Thoracic aorta (tissue), 2 donors: Measurements from ENCODE around the gene FIBCD1. TPM values are rescaled to one million over a fixed set of nuclear protein-coding genes. Genes with fewer than 3 reads are reported as not detected.

Experiments
- ATAC-seq: fragments of 150-250 bp; one replicate; pipeline ENCODE4 v1.8.0; 2017; ENCODE audit warnings: low read depth; ENCODE audit not compliant: insufficient number of reproducible peaks, low FRiP score
- DNase-seq: peaks from one replicate; pipeline ENCODE4 v3.0.0-alpha.2; 2020; ENCODE audit warnings: low spot score
- H3K27ac ChIP-seq, 2 donors: fragments of 200-600 bp; sonication (generic); 1 replicate in 1 of 2; 2 replicates in 1 of 2; pipeline ENCODE4 v1.5.1; 2016; ENCODE audit warnings: mild to moderate bottlenecking in 2 of 2, moderate library complexity in 2 of 2
- H3K27me3 ChIP-seq: fragments of 200-600 bp; sonication (generic); replicated peaks from 2 replicates; pipeline ENCODE4 v1.6.0; 2016; ENCODE audit warnings: mild to moderate bottlenecking; ENCODE audit not compliant: insufficient read depth
- H3K36me3 ChIP-seq: fragments of 200-600 bp; sonication (generic); one replicate; pipeline ENCODE4 v1.5.1; 2016
- H3K4me1 ChIP-seq, 2 donors: fragments of 200-600 bp; sonication (generic); 1 replicate in 1 of 2; 2 replicates in 1 of 2; pipeline versions ENCODE4 v1.5.1 to v1.6.0; 2016; ENCODE audit warnings: low read depth in 2 of 2, mild to moderate bottlenecking in 1 of 2; ENCODE audit not compliant: control insufficient read depth in 1 of 2
- H3K4me3 ChIP-seq: fragments of 200-600 bp; sonication (generic); 2 replicates; pipeline ENCODE4 v1.5.1; 2016; ENCODE audit warnings: mild to moderate bottlenecking
- H3K9me3 ChIP-seq: fragments of 200-600 bp; sonication (generic); 2 replicates; pipeline ENCODE4 v1.5.1; 2016
- total RNA-seq, 2 donors: library from RNA; depleted of rRNA; stranded (reverse); fragments of >200 nt; gene quantifications; one replicate each; pipeline versions ENCODE4 v1.1.0 to v1.2.3, GENCODE V29; 2016
- TF ChIP-seq, protein P1 (sequence below): fragments of 200-600 bp; sonication (generic); IDR thresholded peaks from one replicate; pipeline ENCODE4 v1.5.1; 2019; ENCODE audit warnings: antibody characterized with exemption

FIBCD1 gene
- total RNA-seq, 2 donors from 2014 or later: not detected

DNA sequence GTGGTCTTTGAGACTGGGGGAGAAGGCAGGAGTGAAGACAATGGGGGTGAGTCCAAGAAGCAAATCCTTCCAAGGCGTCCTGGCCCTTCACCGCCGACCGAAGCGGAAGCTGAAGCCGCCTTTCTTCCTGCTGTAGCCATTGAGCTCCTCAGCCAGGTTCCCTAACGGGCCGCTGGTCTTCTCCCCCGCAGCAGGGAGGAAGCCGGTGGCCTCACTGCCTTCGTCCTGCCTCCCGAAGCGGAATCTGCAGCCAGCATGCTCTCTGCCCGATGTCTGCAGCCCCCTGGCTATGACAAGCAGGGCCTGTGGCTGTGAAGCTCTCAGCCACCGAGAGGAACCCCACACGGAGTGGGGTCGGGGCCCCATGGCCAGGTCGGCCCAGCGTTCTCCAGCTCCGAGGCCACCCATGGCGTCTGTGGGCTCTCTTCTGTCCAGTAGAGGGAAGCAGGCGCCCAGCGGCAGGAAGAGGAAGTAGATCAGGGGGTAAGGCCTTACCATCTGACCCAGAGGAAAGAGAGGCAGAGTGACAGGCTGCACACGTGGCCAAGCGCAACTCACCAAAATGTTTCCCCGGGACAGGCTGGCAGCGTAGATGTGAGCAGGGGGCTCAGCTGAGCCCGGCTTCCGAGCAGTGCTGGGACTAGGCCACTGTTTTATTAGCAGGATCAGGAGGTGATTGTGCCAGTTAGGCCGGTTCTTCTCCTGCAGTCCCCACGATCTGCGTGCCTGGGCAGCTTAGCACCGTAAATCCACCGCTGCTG, 45.5 kb downstream of the FIBCD1 start:
- TF ChIP-seq, protein P1, sequence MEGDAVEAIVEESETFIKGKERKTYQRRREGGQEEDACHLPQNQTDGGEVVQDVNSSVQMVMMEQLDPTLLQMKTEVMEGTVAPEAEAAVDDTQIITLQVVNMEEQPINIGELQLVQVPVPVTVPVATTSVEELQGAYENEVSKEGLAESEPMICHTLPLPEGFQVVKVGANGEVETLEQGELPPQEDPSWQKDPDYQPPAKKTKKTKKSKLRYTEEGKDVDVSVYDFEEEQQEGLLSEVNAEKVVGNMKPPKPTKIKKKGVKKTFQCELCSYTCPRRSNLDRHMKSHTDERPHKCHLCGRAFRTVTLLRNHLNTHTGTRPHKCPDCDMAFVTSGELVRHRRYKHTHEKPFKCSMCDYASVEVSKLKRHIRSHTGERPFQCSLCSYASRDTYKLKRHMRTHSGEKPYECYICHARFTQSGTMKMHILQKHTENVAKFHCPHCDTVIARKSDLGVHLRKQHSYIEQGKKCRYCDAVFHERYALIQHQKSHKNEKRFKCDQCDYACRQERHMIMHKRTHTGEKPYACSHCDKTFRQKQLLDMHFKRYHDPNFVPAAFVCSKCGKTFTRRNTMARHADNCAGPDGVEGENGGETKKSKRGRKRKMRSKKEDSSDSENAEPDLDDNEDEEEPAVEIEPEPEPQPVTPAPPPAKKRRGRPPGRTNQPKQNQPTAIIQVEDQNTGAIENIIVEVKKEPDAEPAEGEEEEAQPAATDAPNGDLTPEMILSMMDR: no peak
- ATAC-seq: no peak
- Histone ChIP-seq H3K27me3 (no peaks in the 10 kb centered on the region), H3K4me3 (peak overlapping the region; percentile 36), H3K9me3 (no peaks in the 10 kb centered on the region), H3K36me3 (peaks cover 22% of the 10 kb centered on the region), H3K4me1 (peaks cover 3 to 18% of the 10 kb centered on the region in 2 donors), H3K27ac (no peak overlapping the region)
- DNase-seq: no peak

DNA sequence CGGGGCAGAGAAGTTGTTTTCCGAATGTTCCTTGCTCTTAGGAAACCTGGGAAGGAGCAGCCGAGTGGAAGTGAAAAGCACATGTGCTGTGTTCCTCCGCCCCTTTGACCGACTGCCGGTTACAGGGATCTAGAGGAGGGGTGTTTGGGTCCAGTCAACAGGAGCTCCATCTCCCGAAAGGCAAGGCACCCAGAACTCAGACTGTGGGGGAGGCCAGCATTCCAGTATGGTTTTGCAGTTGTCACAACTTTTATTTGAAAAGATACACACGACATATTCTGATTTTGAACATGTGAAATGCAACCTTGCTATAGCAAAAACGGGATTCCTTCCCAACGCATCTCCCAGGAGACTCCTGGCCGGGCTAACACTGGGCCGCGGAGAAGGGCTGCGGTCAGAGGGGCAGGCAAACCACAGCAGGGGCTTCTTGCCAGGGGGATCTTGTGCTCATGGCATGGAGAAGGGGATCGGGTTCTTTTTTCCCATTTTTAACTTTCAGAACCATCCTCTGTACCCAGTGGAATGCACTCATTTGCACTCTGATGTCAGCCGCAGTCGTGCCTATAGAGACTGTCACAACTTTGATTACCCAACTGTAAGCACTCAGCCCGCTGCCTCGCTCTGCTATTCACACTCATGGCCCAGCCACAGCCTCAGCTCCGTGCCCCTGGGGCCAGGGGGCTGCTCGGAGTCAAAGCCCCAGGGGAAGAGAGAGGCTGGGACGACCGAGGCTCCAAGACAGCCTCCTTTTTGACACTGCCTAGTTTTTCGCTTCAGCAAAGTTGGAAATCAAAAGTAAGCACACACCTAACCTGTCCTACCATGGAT, 46.4 kb downstream of the FIBCD1 start:
- TF ChIP-seq, protein P1: no peak
- Histone ChIP-seq H3K9me3 (no peaks in the 10 kb centered on the region), H3K27me3 (no peaks in the 10 kb centered on the region), H3K4me3 (no peak overlapping the region), H3K27ac (no peak overlapping the region), H3K36me3 (peaks cover 22% of the 10 kb centered on the region), H3K4me1 (peaks cover 3 to 21% of the 10 kb centered on the region in 2 donors)
- no peak for ATAC-seq
- DNase-seq: no peak

DNA sequence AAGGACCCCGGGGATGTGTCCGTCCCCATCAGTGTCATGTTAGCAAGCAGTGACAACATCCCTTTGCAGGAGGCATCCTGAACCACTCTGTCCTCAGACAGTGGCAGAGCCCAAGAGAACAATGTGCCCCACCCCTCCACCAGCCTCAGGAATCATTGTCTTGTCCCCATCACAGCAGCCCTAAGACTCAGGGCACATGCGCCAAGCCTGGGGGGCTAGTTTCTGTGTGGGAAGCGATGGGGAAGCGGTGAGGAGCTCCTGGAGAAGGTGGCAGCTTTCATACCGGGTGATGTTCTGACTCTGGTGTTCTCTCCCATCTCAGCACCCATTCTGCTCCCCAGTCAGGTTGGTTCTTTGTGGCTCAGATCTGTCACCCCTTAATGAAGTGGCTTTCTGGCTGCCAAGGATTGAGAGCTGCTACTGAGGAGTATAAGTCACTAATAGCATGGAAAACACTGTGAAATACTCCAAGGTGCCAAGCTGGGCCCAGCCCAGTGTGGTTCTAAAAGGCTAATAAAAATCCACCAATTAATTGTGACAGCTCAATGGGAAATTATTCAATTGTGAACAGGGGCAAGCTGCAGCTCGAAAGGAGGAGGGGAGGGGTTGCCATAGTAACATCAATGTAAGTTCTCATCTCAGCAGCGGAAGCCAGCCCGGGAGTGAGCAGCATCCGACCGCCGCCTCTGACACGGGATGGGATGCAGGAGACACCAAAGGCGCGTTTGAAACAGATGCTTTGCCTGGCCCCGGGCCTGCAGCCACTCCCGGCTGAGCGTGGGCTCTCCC, 47.2 kb downstream of the FIBCD1 start:
- TF ChIP-seq, protein P1: no peak
- no peak for DNase-seq
- peaks cover 27% of the 10 kb centered on the region for H3K36me3 ChIP-seq

DNA sequence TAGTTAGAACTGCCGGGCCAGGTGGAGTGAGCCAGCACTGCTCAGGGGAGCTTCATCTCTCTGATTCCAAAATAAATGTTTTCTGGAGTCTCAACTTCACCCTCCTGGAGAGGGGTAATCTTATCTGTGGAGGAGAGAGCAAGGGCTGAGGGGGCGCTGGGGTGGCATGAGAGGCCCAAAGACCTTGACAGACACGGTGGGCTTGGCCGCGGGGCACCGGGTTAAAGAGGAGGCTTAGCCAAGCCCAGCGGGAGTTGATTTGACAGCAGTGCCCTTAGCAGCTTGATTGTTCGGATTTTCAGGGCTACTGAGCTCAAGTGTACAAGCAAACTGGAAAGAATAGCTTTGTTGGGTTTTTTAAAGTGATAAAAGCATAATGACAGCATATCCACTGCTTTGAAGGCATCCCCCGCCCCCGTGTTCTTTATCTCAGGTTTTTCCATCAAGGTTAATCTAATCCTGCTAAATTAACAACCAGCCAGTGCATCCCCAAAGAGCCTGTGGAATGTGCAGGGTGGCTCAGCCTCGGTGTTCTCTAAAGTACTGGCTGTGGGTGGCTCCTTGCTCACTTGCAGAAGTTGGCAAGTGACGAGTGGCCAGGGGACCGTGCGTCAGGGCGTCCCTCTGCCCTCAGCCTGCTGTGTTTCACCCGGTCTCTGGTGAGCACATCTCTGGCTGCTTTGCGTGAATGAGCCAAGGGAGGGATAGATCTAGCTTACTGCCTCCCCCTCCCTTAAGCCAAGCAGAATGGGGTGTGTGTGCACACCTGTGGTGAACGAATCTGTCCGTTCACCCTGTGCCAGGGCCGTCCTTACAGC, 48.0 kb downstream of the FIBCD1 start:
- DNase-seq (no peak), ATAC-seq (no peak)
- TF ChIP-seq, protein P1: no peak
- Histone ChIP-seq H3K4me1 (peaks cover 3 to 35% of the 10 kb centered on the region in 2 donors), H3K27ac (no peak overlapping the region), H3K36me3 (peaks cover 34% of the 10 kb centered on the region), H3K9me3 (no peaks in the 10 kb centered on the region), H3K27me3 (no peaks in the 10 kb centered on the region), H3K4me3 (no peak overlapping the region)

More for the DNA sequence above, 47.2 kb downstream of the FIBCD1 start:
- no peak overlapping the region for H3K4me3 ChIP-seq
- H3K4me1 ChIP-seq: peaks cover 3 to 29% of the 10 kb centered on the region in 2 donors
- no peaks in the 10 kb centered on the region for H3K27me3 ChIP-seq
- H3K27ac ChIP-seq: no peak overlapping the region
- no peaks in the 10 kb centered on the region for H3K9me3 ChIP-seq
- no peak for ATAC-seq
